B cell (primary cell): Measurements from ENCODE around the gene CRTC2. TPM values are rescaled to one million over a fixed set of nuclear protein-coding genes. Genes with fewer than 3 reads are reported as not detected.

Experiments
- ATAC-seq: fragments of 200-7000 bp; cut with Tn5 transposase; one replicate; pipeline ENCODE4 v1.10.0; 2021; ENCODE audit warnings: low read depth, mild to moderate bottlenecking, moderate number of reproducible peaks, moderate library complexity
- CTCF ChIA-PET: fragments of 350-600 bp; sonication (Branson Sonifier 250); formaldehyde crosslinking; loops from one replicate; lab custom pipeline; 2021; ENCODE audit warnings: antibody characterized with exemption, inconsistent platforms; lab: Charles Lee
- POLR2A ChIA-PET: fragments of 350-600 bp; sonication (Branson Sonifier 250); formaldehyde crosslinking; loops from one replicate; lab custom pipeline; 2021; ENCODE audit warnings: antibody characterized with exemption; lab: Charles Lee
- DNase-seq: peaks from one replicate; pipeline ENCODE4 v3.0.0; 2013
- H2AFZ ChIP-seq: 2 replicates; pipeline ENCODE4 v1.6.1; 2012; ENCODE audit warnings: mild to moderate bottlenecking, low read depth, low read length; ENCODE audit not compliant: insufficient read depth, poor library complexity, severe bottlenecking
- H3K27ac ChIP-seq, 2 donors: 1 replicate in 1 of 2; 2 replicates in 1 of 2; pipeline ENCODE4 v1.5.1; 2012 to 2013; ENCODE audit warnings: low read length in 2 of 2, mild to moderate bottlenecking in 2 of 2, moderate library complexity in 1 of 2
- H3K27me3 ChIP-seq, 4 experiments: fragments of 200-600 bp in 1 of 4; sonication (generic) in 1 of 4; replicated peaks in 1 of 4; 1 replicate in 2 of 4; 2 replicates in 2 of 4; pipeline versions ENCODE4 v1.6.1 to v1.7.0; 2013 to 2016; ENCODE audit warnings: low read length in 3 of 4, mild to moderate bottlenecking in 2 of 4, mixed read lengths in 1 of 4, moderate library complexity in 1 of 4; ENCODE audit not compliant: insufficient read depth in 4 of 4, control insufficient read depth in 3 of 4; ENCODE audit errors: control extremely low read depth in 1 of 4
- H3K36me3 ChIP-seq, 2 experiments: replicated peaks in 1 of 2; 1 replicate in 1 of 2; 2 replicates in 1 of 2; pipeline versions ENCODE4 v1.6.1 to v1.7.1; 2013; ENCODE audit warnings: low read length in 1 of 2; ENCODE audit not compliant: insufficient read depth in 2 of 2, control insufficient read depth in 1 of 2; ENCODE audit errors: control extremely low read depth in 1 of 2, extremely low read depth in 1 of 2
- H3K4me1 ChIP-seq, 2 donors: fragments of 200-600 bp in 1 of 2; sonication (generic) in 1 of 2; 1 replicate in 1 of 2; 2 replicates in 1 of 2; pipeline versions ENCODE4 v1.5.1 to v1.6.1; 2013 to 2017; ENCODE audit warnings: low read length in 2 of 2; ENCODE audit not compliant: control insufficient read depth in 2 of 2, insufficient read depth in 2 of 2
- H3K4me2 ChIP-seq: replicated peaks from 2 replicates; pipeline ENCODE3; 2012; ENCODE audit warnings: mild to moderate bottlenecking, low read depth, low read length; ENCODE audit not compliant: poor library complexity, severe bottlenecking
- H3K4me3 ChIP-seq, 5 experiments: fragments of 200-600 bp in 1 of 5; sonication (generic) in 1 of 5; 1 replicate in 3 of 5; 2 replicates in 2 of 5; pipeline versions ENCODE4 v1.5.1 to v1.7.0; 2011 to 2016; ENCODE audit warnings: low read length in 4 of 5, mild to moderate bottlenecking in 4 of 5, low read depth in 2 of 5, control low read depth in 1 of 5, moderate library complexity in 1 of 5; ENCODE audit not compliant: insufficient read depth in 1 of 5; ENCODE audit errors: control extremely low read depth in 1 of 5, extremely low read depth in 1 of 5
- H3K79me2 ChIP-seq: fragments of 200-600 bp; sonication (generic); one replicate; pipeline ENCODE4 v1.6.0; 2016; ENCODE audit warnings: low read length; ENCODE audit not compliant: control insufficient read depth, insufficient read depth
- H3K9ac ChIP-seq: fragments of 200-600 bp; sonication (generic); 2 replicates; pipeline ENCODE4 v1.6.1; 2017; ENCODE audit warnings: mild to moderate bottlenecking, low read length, moderate library complexity
- H3K9me3 ChIP-seq, 3 donors: one replicate each; pipeline versions ENCODE4 v1.6.1 to v1.7.1; 2013; ENCODE audit warnings: low read length in 2 of 3; ENCODE audit not compliant: control insufficient read depth in 2 of 3, insufficient read depth in 1 of 3; ENCODE audit errors: control extremely low read depth in 1 of 3
- H4K20me1 ChIP-seq: 2 replicates; pipeline ENCODE4 v1.6.0; 2012; ENCODE audit warnings: mild to moderate bottlenecking, low read length; ENCODE audit not compliant: insufficient read depth, control insufficient read depth, poor library complexity, severe bottlenecking
- H3K27ac Mint-ChIP-seq: one replicate; pipeline ENCODE4 v1.8.0; 2021; ENCODE audit warnings: mixed read lengths
- H3K27me3 Mint-ChIP-seq: one replicate; pipeline ENCODE4 v1.8.0; 2021; ENCODE audit warnings: mixed read lengths
- H3K4me1 Mint-ChIP-seq: one replicate; pipeline ENCODE4 v1.8.0; 2021; ENCODE audit warnings: mixed read lengths
- H3K4me3 Mint-ChIP-seq: one replicate; pipeline ENCODE4 v1.8.0; 2021; ENCODE audit warnings: mixed read lengths
- H3K9me3 Mint-ChIP-seq: one replicate; pipeline ENCODE4 v1.8.0; 2022; ENCODE audit warnings: mixed read lengths; ENCODE audit not compliant: insufficient read depth
- CTCF ChIP-seq: fragments of 200-600 bp; IDR thresholded peaks from one replicate; pipeline ENCODE4 v1.8.0; 2022; ENCODE audit warnings: antibody characterized with exemption, mild to moderate bottlenecking
- EZH2 ChIP-seq: IDR thresholded peaks from 2 replicates; pipeline ENCODE4 v1.6.1; 2012; ENCODE audit warnings: borderline replicate concordance, low read depth, mild to moderate bottlenecking, moderate library complexity, low read length; ENCODE audit not compliant: insufficient read depth, poor library complexity, severe bottlenecking
- WGBS: methylation state at CpG from one replicate; pipeline ENCODE4 v1.1.5; 2013; ENCODE audit warnings: missing lambda C conversion rate; ENCODE audit not compliant: insufficient coverage; 5-methylcytosine and 5-hydroxymethylcytosine counted together
- intact Hi-C: fragments of 100-400 bp; cut with micrococcal nuclease; formaldehyde crosslinking; loops from one replicate; pipeline ENCODE4 v1.10.0; 2022
- polyA plus RNA-seq: library from polyadenylated mRNA; depleted of rRNA; stranded (reverse); fragments of >200 nt; gene quantifications from 2 replicates; pipeline ENCODE4 v1.2.3, GENCODE V29; 2012
- total RNA-seq, 2 donors: library from RNA; stranded (reverse); fragments of 120-200 nt in 1 of 2; gene quantifications; 1 replicate in 1 of 2; 2 replicates in 1 of 2; pipeline versions ENCODE4 v1.2.3 to v1.2.4, GENCODE V29; 2013 to 2022

Gene CRTC2
- total and polyA plus RNA-seq, 2 donors (not counting 1 experiment from before 2014, with no cell fraction given) = 94.6 to 157 TPM

GRCh38 chr1:153921803-153922075, 36.7 kb downstream of the CRTC2 start:
- H3K27ac Mint-ChIP-seq = peak overlapping the region; percentile 89
- peaks cover 0 to 11% of the 10 kb centered on the region in 2 experiments for H3K36me3 ChIP-seq
- peak overlapping the region; percentile 67 for H2AFZ ChIP-seq
- peaks cover 72% of the 10 kb centered on the region for H3K79me2 ChIP-seq
- intact Hi-C loops = loop anchor here (2.0 to 5.0 kb wide), 7 partner anchors 39 to 706 kb away; partner anchors contain the start of genes ILF2, JTB, RAB13 and UBAP2L
- H3K4me1 ChIP-seq = peaks cover 37 to 39% of the 10 kb centered on the region in 2 donors
- WGBS = 5% methylated on average over 7 of the region's 10 CpGs
- H3K27me3 ChIP-seq = no peaks in the 10 kb centered on the region
- H4K20me1 ChIP-seq = peaks cover 50% of the 10 kb centered on the region
- H3K27me3 Mint-ChIP-seq = no peaks in the 10 kb centered on the region
- peak overlapping the region; percentile 20 to 91 for H3K27ac ChIP-seq
- H3K9me3 Mint-ChIP-seq = no peaks in the 10 kb centered on the region
- H3K4me2 ChIP-seq = peak overlapping the region; percentile 92
- DNase-seq = no peak
- H3K4me1 Mint-ChIP-seq = peaks cover 50% of the 10 kb centered on the region
- ChIA-PET CTCF (interaction anchor here (0.6 to 5.2 kb wide), 10 partner anchors 21 to 125 kb away, joined by 3 to 43 read pairs (median 6); partner anchors contain the start of genes CREB3L4, DENND4B and RAB13), POLR2A (interaction anchor here (0.6 to 6.5 kb wide), 4 partner anchors 24 to 56 kb away, joined by 6 to 124 read pairs (median 8); partner anchors contain the start of genes CRTC2, DENND4B and JTB)
- TF ChIP-seq EZH2 (no peak), CTCF (no peak)
- H3K9ac ChIP-seq = peak overlapping the region; percentile 73
- peak overlapping the region; percentile 95 for H3K4me3 Mint-ChIP-seq
- no peaks in the 10 kb centered on the region for H3K9me3 ChIP-seq
- ATAC-seq = no peak
- peak overlapping the region; percentile 69 to 85 (median 81) for H3K4me3 ChIP-seq

GRCh38 chr1:153921080-153921802, 37.2 kb downstream of the CRTC2 start:
- peak overlapping the region; percentile 92 for H3K4me2 ChIP-seq
- peaks cover 50% of the 10 kb centered on the region for H4K20me1 ChIP-seq
- peak overlapping the region; percentile 95 for H3K4me3 Mint-ChIP-seq
- peak overlapping the region; percentile 69 to 85 (median 81) for H3K4me3 ChIP-seq
- H3K27me3 ChIP-seq = no peaks in the 10 kb centered on the region
- peaks cover 77% of the 10 kb centered on the region for H3K79me2 ChIP-seq
- ATAC-seq (no peak), DNase-seq (no peak)
- H3K9ac ChIP-seq = peak overlapping the region; percentile 73
- peak overlapping the region in 1 of 2 donors; percentile 91 for H3K27ac ChIP-seq
- H3K9me3 Mint-ChIP-seq = no peaks in the 10 kb centered on the region
- no peaks in the 10 kb centered on the region for H3K9me3 ChIP-seq
- no peaks in the 10 kb centered on the region for H3K27me3 Mint-ChIP-seq
- POLR2A ChIA-PET = interaction anchor here (1.9 to 6.5 kb wide), 3 partner anchors 24 to 56 kb away, joined by 6 to 124 read pairs (median 8); partner anchors contain the start of genes CRTC2, DENND4B and JTB
- no peak for TF ChIP-seq CTCF
- TF ChIP-seq EZH2 = no peak
- H3K4me1 ChIP-seq = peaks cover 37 to 39% of the 10 kb centered on the region in 2 donors
- intact Hi-C loops = loop anchor here (5.0 kb wide), 2 partner anchors 39 to 706 kb away; no protein-coding TSS in a partner anchor
- CTCF ChIA-PET = interaction anchor here (0.6 to 5.2 kb wide), 8 partner anchors 24 to 124 kb away, joined by 3 to 43 read pairs (median 6); partner anchors contain the start of genes CREB3L4, DENND4B and RAB13
- peaks cover 0 to 14% of the 10 kb centered on the region in 2 experiments for H3K36me3 ChIP-seq
- peak overlapping the region; percentile 89 for H3K27ac Mint-ChIP-seq
- 19% methylated on average over 2 of the region's 3 CpGs for WGBS
- peaks cover 52% of the 10 kb centered on the region for H3K4me1 Mint-ChIP-seq
- peak overlapping the region; percentile 67 for H2AFZ ChIP-seq
